SK-N-MC (cell line): ENCODE measurements around the gene FOLR2.

Source experiments
- DNase-seq: peaks from one replicate; pipeline ENCODE4 v3.0.0-alpha.2; 2011; ENCODE audit warnings: low read depth, low spot score
- H3K27ac ChIP-seq: fragments of 200-600 bp; sonication (generic); 2 replicates; pipeline ENCODE4 v1.5.1; 2016; ENCODE audit warnings: mixed run types
- H3K36me3 ChIP-seq: fragments of 200-600 bp; sonication (generic); 2 replicates; pipeline ENCODE4 v1.6.1; 2017; ENCODE audit warnings: antibody characterized with exemption, low read length, mixed read lengths; ENCODE audit not compliant: insufficient read depth
- H3K4me3 ChIP-seq: fragments of 200-600 bp; sonication (generic); 2 replicates; pipeline ENCODE4 v1.5.1; 2016
- H3K9ac ChIP-seq: fragments of 200-600 bp; sonication (generic); 2 replicates; pipeline ENCODE4 v1.8.0; 2017; ENCODE audit warnings: mixed run types, mixed read lengths; ENCODE audit not compliant: insufficient read length
- H3K9me3 ChIP-seq: fragments of 200-600 bp; sonication (generic); 2 replicates; pipeline ENCODE4 v1.6.1; 2017; ENCODE audit warnings: low read depth, mild to moderate bottlenecking, antibody characterized with exemption, low read length, moderate library complexity, mixed read lengths
- EZH2 ChIP-seq: fragments of 200-600 bp; sonication (generic); IDR thresholded peaks from one replicate; pipeline ENCODE4 v1.6.1; 2017; ENCODE audit warnings: antibody characterized with exemption
- FOXP2 ChIP-seq: optimal IDR thresholded peaks from 2 replicates; pipeline ENCODE3; 2011; ENCODE audit warnings: mild to moderate bottlenecking, moderate library complexity; ENCODE audit not compliant: insufficient read depth; ENCODE audit errors: extremely low read length, control extremely low read depth
- POLR2AphosphoS5 ChIP-seq: IDR thresholded peaks from 2 replicates; pipeline ENCODE4 v1.6.1; 2012; ENCODE audit warnings: mild to moderate bottlenecking, low read depth, low read length, borderline replicate concordance

Gene FOLR2

DNA sequence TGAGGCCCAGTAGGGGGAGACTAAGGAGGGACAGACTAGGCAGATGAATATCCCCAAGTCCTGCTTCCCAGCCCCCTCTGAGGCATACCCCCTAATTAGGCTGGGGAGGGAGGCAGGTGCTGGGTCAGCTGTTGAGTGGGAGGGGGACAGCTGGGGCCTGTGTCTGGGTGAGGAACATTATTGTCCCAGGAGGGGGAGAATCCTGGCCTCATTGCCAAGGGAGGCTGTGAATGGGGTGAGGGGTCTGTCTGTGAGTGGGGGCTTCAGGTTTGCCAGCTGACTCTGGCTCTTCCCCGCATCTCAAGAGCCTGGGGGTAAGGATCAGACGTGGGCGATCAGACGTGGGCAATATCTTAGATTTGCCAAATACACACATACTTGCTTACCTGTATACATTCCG is 10.1 kb downstream of the FOLR2 start:
- Histone ChIP-seq H3K36me3 (peaks cover 31% of the 10 kb centered on the region; the same call in 1 of the 2 replicates), H3K9ac (no peak overlapping the region), H3K27ac (no peak overlapping the region), H3K4me3 (no peak overlapping the region), H3K9me3 (no peaks in the 10 kb centered on the region)
- TF ChIP-seq EZH2 (no peak), POLR2AphosphoS5 (no peak), FOXP2 (no peak)
- DNase-seq, result no peak

DNA sequence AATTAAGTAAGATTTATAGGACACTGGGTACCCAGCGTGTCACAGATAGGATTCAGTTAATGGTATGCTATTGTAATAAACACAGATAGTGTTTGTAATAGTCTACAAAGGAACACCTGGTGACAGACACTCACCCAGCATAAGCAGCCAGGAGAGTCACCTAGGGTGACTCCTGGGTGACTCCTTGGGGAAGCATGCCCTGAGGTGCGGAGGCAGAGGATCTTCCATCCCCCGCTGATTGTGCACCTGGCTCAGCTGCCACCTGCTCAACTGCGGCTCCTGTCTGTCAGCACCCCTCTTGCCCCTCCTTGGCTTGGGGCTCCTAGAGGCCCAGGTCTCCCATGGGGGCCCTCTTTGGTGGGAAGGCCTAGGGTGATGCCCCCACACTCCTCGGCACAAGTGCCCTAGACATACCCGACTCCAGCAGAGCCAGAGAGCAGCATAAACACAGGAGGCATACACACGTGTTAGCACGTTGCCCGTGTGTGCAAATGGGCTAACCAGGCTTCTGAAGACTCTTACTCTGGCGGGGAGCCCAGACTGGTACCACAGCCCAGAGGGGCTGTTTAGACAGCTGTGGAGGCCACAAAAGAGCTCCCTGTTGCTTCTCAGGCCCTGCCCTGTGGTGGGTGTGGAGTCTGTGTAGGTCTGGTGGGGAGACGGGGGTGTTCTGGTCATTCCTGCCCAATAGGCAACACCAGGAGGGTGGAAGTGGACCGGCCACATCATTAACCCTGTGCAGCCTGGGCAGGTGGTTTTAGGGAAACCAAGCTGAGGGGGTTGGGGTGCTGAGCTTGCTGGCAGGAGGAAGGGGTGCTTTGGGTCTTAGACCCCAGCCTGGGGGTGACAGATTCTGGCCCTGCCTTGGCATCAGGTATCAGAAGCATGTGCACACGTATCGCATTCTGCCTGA is 11.0 kb downstream of the FOLR2 start:
- DNase-seq, result no peak
- H3K36me3 ChIP-seq, result peaks cover 33% of the 10 kb centered on the region; the same call in 1 of the 2 replicates
- no peak for TF ChIP-seq FOXP2
- TF ChIP-seq EZH2, result no peak
- TF ChIP-seq POLR2AphosphoS5, result no peak
- no peaks in the 10 kb centered on the region for H3K9me3 ChIP-seq
- H3K4me3 ChIP-seq, result no peak overlapping the region
- H3K27ac ChIP-seq, result no peak overlapping the region
- H3K9ac ChIP-seq, result no peak overlapping the region

DNA sequence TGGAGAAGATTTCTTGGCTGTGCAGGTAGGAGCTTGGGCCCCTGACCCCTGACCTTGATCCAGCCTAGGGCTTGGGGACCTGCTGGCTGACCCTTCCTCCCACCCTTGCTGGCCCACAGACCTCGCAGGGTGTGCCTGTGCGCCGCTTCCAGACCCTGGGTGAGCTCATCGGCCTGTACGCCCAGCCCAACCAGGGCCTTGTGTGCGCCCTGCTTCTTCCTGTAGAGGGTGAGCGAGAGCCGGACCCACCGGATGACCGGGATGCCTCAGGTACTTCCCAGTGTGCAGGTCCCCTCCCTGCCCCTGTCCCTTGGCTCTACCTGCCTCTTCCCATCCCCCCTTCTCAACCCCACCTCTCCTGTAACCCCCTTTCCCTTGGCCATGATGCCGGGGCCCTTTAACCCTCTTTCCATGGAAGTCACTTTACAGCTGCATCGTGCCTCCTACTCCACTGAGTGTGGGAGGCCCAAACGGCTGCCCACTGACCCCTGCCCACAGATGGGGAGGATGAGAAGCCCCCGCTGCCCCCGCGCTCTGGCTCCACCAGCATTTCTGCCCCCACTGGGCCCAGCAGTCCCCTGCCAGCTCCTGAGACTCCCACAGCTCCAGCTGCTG is 11.7 kb downstream of the FOLR2 start:
- Histone ChIP-seq H3K9ac (no peak overlapping the region), H3K4me3 (no peak overlapping the region), H3K9me3 (no peaks in the 10 kb centered on the region), H3K36me3 (peaks cover 37% of the 10 kb centered on the region; the same call in 1 of the 2 replicates), H3K27ac (no peak overlapping the region)
- TF ChIP-seq EZH2, result no peak
- TF ChIP-seq POLR2AphosphoS5, result no peak
- no peak for TF ChIP-seq FOXP2
- no peak for DNase-seq

DNA sequence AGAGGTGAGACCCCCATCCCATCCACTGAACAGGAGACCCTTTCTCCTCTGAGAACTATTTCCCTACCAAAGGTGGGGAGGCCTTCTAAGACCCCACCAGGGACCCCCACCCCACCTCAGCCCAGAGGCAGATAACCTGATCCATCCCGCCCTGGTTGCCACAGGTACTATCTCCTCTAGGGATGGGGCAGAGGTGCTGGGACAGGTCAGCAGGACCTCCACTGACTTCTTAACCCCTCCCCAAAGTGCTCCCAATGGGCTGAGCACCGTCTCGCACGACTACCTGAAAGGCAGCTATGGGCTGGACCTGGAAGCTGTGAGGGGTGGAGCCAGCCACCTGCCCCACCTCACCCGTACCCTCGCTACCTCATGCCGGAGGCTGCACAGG is 12.2 kb downstream of the FOLR2 start:
- Histone ChIP-seq H3K36me3 (peaks cover 42% of the 10 kb centered on the region; the same call in 1 of the 2 replicates), H3K9me3 (no peaks in the 10 kb centered on the region), H3K27ac (no peak overlapping the region), H3K9ac (no peak overlapping the region), H3K4me3 (no peak overlapping the region)
- TF ChIP-seq EZH2 (no peak), FOXP2 (no peak), POLR2AphosphoS5 (no peak)
- DNase-seq, result no peak

DNA sequence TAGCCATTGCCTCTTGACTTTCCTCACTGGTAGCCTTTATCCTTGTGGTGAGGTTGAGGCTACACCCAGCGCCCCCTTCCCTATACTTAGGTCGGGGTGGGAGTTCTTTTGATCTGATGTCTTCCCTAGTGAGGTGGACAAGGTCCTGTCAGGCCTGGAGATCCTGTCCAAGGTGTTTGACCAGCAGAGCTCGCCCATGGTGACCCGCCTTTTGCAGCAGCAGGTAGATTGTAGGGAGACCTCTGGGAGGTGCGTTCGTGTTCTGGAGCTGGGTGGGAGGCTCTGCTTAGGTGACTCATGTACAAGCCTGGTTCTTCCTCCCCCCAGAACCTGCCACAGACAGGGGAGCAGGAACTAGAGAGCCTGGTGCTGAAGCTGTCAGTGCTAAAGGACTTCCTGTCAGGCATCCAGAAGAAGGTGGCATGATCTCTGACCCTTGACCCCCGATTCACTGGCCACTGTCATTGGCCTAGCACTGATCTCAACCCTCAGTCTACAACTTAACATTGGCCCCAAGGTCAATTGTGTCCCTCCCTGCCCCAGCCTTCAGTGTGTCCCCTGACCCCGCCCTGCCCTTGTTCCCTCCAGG is 12.8 kb downstream of the FOLR2 start:
- Histone ChIP-seq H3K9me3 (no peaks in the 10 kb centered on the region), H3K9ac (no peak overlapping the region), H3K27ac (no peak overlapping the region), H3K36me3 (peaks cover 45% of the 10 kb centered on the region; the same call in 1 of the 2 replicates), H3K4me3 (no peak overlapping the region)
- DNase-seq, result no peak
- TF ChIP-seq EZH2, result no peak
- TF ChIP-seq POLR2AphosphoS5, result no peak
- no peak for TF ChIP-seq FOXP2

DNA sequence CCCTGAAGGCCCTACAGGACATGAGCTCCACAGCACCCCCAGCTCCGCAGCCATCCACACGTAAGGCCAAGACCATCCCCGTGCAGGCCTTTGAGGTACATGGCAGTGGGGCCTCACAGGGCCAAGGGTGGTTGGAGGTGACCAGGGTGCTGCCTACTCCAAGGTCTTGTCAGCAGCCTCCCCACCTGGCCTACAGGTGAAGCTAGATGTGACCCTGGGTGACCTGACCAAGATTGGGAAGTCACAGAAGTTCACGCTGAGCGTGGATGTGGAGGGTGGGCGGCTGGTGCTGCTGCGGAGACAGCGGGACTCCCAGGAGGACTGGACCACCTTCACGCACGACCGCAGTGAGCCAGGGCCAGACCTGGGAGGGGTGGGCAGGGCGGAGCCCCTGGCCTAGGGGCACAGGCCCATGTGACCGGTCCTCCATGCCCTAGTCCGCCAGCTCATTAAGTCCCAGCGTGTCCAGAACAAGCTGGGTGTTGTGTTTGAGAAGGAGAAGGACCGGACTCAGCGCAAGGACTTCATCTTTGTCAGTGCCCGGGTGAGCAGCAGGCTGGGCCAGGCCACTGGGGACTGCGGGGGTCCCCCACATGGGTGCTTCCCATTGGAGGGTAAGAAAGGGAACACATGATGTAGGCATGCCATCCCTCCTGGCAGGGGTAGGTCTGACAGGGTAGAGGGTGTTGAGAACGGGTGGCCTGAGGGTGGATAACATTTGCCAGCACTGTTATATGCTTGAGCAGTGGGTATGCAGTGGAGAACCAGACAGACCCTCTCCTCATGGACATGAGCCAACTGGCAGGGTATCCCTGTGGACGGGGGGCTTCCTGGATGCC is 13.6 kb downstream of the FOLR2 start:
- peaks cover 47% of the 10 kb centered on the region; the same call in 1 of the 2 replicates for H3K36me3 ChIP-seq
- no peak overlapping the region for H3K27ac ChIP-seq
- no peak overlapping the region for H3K9ac ChIP-seq
- no peak for DNase-seq
- H3K9me3 ChIP-seq, result no peaks in the 10 kb centered on the region
- no peak for TF ChIP-seq FOXP2
- no peak for TF ChIP-seq EZH2
- no peak for TF ChIP-seq POLR2AphosphoS5
- no peak overlapping the region for H3K4me3 ChIP-seq

DNA sequence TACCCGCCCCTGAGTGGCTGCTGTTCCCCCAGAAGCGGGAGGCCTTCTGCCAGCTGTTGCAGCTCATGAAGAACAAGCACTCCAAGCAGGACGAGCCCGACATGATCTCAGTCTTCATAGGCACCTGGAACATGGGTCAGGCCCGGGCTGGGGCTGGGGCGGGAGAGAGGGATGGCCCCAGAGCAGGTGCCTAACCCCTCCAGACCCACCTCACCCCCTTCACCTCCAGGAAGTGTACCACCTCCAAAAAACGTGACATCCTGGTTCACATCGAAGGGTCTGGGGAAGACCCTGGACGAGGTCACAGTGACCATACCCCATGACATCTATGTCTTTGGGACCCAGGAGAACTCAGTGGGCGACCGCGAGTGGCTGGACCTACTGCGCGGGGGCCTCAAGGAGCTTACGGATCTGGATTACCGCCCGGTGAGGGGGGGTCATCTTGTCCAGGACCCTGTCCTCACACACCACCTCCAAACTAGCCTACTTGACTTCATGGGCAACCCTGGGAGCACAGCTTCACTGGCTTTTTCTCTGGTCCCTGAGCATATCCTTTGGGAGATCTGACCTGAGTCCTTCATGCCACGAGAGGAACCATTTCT is 14.3 kb downstream of the FOLR2 start:
- Histone ChIP-seq H3K9me3 (no peaks in the 10 kb centered on the region), H3K27ac (no peak overlapping the region), H3K36me3 (peaks cover 49% of the 10 kb centered on the region; the same call in 1 of the 2 replicates), H3K4me3 (no peak overlapping the region), H3K9ac (no peak overlapping the region)
- no peak for DNase-seq
- TF ChIP-seq EZH2 (no peak), POLR2AphosphoS5 (no peak), FOXP2 (no peak)
